HT1080 (cell line): ENCODE data around the gene NKD1. TPM values are rescaled to one million over a fixed set of nuclear protein-coding genes. Genes with fewer than 3 reads are reported as not detected.
A peak's percentile ranks its signal among the peaks of the same experiment; 100 is the strongest.

Experiments used
- DNase-seq: peaks from one replicate; pipeline ENCODE4 v3.0.0-alpha.2; 2015; ENCODE audit warnings: low read depth
- total RNA-seq: library from RNA; depleted of rRNA; stranded (reverse); fragments of >200 nt; shearing (Covaris generic); gene quantifications from 2 replicates; pipeline ENCODE4 v1.2.3, GENCODE V29; 2014

NKD1 gene
- total RNA-seq, 1 experiment from 2014 or later = 0.10 TPM

DNA sequence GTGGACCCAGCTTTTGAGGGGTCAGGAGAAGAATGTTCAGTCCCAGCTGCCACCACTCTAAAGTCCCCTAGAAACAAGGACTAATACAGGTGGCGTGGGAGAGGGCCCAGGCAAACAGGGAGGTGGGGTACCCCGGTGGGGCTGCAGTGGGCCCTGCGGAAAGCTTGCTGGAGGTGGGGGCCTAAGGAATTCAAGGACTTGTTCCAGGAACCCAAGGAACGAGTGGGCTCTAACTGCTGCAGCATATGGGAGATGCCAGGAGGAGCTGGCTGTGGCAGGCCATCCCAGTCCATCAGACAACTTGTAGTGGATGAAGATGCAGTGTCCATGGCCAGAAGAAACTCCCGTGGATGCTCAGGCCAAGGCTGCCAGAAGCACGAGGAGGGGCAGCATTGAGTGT, 122.3 kb downstream of the NKD1 start:
- DNase-seq = no peak

DNA sequence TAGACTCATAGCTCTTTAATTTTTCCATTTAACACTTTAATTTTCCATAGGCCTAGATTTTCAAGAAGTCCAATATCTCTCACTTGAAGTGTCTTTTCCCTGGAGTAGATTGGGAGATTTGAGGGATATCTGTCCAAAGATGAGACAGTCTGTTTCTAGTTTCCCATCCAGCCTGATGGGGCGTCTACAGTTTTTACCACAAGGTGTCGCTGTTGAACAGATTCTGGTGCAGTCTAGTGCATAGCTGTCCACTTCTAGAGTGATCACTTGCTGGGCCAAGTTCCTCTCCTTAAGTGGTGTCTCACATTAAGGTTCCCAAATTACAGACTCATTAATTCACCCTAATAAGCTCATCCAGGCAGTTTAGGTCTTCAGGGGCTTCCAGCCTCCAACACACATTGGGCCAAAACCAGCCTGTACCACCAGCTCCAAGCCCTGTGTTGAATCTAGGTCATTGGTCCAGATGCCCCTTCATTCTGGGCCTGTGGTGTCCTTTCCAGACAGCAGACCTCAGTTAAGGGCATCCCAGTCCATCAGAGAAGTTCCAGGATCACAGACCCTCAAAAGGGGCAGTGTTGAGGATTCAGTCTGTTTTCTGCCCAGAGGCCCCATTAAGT, 123.6 kb downstream of the NKD1 start:
- peak; percentile 35 for DNase-seq

DNA sequence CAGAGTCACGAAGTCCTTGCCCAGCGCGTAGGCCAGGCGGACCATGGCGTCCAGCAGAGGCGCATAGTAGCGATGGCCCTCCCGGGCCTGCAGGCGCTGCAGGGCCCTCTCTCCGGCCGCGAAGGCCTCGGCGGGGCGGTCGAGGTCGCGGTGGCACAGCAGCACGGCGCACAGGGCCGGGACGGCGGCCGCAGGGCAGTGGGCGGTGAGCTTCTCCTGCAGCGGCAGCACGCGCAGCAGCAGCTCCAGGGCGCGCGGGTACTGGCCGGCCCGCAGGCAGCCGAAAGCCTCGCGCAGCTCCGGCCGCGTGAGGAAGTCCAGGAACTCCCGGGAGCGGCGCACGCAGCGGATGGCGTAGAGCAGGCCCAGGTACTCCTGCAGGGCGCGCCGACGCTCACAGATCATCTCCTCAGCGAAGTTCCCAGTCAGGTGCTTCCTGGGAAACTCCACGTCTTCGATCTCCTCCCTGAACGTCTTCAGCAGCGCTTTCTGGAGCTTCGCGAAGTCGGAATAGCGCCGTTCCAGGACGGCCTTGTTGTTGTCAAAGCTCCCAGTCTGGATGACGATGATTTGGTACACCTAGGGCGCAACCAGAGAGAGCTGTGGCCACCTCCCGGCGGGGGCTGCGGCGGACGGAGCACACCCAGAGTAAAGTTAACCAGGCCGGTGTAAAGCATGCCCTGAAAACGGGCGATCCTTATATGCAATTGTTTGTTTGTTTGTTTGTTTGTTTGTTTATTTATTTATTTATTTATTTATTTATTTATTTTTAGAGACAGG, 125.5 kb downstream of the NKD1 start:
- no peak for DNase-seq

DNA sequence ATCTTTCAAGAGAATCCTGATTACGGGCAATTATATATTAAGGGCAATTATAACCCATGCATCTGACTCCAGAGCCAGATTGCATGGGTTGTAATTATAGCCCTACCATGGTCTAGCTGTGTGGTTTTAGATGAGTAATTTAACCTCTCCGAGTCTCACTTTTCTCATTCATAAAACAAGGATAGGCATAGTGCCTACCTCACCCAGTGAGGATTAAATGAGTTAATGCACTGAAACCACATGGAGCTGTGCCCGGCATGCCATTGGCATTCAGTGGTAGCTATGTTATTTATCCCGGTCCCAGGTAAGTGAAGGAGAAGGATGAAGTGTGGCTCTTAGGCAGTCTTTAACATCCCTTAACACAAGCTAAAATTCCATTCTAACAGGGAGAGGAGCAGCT, 126.6 kb downstream of the NKD1 start:
- no peak for DNase-seq

DNA sequence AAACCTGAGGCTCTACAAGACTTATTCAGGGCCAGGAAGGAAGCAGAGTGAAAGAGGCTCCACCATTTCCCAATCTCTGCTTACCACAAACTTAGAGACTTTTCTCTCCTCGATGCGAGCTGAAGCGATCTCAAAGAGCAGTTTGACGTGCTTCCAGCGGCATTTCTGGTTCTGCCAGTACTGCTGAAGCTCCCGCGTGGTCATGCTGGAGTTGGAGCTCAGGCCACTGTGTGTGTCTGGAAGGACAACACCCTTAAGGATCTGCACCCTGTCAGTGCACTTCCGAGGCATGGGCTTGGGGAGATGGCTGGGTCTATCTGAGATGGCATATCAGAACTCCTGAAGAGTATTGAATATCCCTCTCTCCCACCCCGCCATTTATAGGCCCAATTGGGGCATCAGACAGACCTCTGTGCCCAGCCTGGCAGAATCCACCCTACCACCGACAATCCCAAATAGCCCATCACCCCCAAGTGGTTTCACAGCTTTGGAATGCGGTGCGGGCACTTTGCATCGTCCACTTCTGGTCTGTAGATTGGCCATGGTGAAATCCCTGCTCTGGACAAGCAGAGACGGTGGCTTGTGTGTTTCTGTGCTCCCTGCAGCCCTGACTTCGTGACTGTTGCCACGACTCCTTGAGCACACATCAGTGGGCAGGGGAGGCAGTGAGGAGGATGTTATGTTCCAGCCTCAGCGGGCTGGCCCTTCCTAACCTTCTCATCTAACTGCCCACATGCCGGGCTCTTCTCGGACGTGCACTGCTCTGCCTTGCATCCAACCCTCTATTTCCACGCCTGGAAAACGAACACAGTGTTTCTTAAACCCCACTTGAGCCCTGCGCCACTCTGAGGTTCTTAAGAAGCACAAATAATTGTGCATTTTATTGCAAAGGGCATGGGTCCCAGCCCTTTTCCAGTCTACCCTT, 127.8 kb downstream of the NKD1 start:
- DNase-seq = no peak

DNA sequence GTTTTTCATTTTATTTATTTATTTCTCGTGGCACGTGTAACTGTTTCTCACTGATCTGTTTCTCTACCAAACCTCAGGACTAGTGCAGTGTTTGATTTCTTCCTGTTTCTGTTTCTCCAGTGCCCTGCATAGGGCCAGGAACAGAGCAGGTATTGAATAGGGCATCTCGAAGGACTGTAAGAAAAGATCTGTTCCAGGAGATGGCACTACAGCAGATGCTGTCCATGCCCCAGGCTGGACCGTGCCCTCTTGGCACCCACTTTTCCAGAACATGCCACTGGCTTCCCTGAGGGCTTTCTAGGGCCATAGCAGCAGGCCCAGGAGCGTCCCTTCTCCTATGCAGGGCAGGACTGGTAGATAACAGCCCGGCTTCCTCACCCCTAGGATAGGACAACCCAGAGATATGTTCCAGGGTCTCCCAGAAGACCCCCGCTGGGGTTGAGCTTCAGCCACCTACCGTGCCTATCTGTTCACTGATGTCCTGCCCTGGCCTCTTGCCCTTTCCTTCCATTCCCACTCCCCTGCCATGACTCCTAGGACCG, 128.6 kb downstream of the NKD1 start:
- DNase-seq = no peak

DNA sequence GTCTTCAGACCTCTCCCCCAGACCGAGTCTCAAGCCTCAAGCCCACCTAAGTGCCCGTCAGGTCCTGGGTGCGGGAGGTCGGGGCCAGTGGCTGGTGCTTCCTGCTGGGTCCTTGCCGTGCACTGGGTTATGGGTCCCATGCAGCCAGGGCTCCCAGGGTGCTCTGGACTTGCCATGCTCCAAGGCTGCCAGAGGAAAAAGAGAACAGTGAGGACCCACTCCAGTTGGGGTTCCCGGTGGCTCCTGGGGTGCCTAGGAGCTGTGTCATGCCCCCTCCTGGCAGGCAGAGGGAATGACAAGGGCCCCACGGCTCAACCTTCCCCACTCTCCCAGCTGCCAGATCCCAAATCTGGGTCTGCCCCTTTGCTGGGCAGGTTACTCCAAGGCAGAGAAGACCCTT, 129.2 kb downstream of the NKD1 start:
- no peak for DNase-seq

DNA sequence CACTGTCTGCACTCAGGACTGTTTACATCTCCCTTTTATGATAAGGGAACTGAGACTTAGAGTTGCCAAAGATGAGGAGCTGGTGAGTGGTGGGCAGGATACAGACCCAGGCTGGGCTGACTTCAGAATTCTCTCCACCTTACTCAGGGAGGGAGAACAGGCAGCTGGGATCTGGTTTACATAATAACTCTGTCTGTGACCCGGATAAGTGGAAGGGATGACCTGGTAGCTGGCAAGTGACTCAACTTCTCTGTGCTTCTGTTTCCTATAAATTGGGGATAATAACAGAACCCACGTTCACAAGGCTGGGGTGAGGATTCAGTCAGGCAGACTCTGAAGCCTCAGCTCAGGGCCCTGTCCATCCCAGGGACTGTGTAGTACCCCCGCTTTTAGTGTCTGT, 130.3 kb downstream of the NKD1 start:
- DNase-seq = no peak

DNA sequence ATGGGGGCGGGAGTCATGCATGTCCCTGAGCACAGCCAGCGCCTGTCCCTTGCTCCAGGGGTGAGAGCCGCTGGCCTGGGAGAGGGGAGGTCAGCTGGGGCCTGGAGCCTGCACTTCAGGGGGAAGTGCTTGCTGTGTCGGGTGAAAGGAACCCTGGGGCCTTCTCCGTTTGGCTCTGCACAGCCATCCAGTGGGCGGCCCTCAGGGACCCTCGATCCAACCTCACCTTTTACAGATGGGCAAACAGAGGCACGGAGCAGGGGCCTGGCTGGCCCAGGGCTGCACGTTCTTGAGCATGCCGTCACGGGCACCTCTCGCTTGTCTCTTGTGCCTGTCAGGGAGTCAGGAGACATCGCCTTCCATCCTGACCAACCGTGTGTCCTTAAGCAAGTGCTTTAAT, 131.1 kb downstream of the NKD1 start:
- DNase-seq = no peak

DNA sequence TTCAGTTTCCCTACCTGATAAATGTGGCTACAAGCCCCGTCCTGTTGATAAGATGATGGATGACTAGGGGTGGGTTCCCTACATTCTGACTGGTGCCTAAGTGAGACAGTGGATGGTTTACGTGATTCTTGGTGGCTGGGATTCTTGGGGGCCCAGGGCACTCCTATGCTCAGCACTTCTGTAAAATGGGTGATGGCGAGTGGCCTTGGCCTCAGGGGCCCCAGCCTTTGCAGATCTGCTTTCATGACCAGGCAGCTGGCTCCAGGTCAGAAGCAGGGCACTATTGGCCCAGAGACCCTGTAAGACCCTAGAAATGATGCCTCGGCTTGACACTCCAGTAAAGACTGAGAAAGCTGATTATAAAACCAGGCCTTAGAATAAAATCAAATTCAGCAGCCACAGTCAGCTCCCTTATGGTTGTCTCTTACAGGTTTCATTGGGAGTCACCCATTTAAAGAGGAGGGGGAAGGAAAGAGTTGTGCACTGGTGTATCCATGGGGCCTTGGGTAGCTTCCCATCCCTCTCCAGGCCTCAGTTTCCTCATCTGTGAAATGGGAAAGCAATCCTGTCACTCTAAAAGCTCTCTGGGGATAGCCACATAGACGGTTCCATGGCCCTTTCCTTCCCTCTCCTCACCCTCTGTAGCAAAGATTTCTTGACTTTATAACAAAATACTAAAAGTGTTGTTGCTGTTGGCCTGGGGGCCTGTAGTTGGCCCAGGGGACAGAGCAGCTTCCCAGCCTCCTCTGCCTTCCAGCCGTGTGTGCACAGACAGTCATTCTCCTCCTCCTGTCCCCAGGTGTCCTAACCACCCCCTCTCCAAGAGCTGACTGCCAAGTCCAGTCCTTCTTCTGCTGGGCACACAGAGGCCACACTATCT, 131.7 kb downstream of the NKD1 start:
- no peak for DNase-seq

DNA sequence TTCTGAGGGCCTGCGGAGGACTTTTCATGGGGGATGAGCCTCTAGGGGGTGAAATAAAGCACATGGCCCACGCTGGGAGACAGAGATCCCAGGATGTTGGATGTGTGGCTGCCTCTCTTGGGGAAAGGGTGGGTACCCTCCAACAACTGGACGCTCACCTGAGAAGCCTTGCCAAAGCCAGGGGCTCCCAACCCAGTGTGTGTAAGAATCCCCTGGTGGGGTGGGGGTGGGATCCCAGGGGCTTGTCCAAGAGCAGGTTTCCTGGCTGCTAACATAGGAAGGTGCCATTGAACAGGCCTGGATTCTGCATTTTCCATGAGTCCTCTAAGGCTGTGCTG, 132.3 kb downstream of the NKD1 start:
- no peak for DNase-seq

DNA sequence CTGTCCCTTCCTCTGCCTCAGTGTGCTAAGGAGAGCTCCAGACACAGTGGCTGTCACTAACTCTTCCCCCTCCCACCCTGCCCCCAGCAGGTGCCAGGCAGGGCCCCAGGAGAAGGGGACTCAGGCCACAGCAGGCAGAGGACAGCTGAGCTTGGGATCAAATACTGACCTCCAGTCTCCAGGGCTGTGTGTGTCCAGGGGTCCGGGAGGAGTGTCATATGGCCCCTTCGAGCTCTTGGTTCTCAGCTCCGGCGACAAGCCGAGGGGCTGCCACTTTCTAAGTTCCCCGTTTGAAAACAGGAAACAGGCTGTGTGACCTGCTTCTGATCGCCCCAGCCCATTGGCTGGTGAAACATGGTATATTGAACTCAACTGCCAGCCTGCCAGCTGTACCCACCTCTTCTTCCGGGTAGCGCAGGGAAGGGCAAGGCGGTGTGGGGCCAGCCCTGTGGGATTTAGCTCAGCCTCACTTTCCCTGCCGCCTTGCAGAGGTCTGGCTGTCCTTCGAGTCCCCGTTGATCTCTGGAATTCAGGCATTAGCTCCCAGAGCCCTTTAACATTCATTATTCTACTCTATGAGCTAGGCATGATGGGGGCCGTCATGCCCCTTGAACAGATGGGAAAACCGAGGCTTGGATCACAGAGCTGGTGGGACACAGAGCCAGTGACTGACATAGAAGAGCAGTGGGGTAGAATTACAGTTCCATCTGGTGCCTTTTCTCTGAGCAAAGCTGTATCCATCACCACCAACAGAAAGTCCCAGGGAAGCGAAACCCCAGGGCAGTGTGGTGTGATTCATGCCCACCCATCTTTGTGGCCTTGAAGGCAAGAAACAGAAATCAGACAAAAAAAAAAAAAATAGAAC, 133.1 kb downstream of the NKD1 start, which contains the start of gene SNX20:
Gene SNX20 (minus strand): TSS at position 292 of the 865 bp plus-strand sequence. CDS start 3,786 bp downstream, outside the sequence.
- no peak for DNase-seq

DNA sequence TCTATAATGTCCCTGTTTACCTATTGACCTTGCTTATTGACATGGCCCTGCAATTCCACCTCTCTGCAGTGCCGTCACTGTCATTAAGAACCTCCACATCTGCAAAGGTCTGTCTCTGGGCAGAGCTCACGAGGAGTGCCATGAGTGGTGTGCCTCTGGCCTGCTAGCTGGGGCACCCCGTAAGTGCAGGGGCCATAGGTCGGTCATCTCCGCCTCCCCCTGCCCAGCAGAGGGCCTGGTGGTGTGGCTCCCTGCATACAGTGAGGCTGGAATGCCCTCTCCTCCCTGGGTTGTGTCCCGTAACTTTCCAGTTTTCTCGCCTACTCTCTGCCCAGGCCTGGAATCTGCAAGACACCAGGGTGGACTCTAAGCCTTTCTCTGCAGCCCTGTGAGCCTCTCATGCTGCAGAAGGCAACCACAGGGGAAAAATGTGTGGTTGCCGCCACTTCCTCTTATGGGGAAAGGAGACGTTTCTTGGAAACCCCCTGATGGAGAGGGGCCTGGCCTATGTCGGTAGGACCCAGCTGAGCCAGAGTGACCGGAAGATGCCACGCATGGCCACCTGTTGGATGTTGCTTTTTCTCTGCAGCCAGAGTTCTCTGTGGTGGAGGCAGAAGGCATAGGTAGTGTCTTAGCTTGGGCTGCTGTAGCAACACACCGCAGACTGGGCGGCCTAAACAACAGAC, 135.6 kb downstream of the NKD1 start:
- no peak for DNase-seq

DNA sequence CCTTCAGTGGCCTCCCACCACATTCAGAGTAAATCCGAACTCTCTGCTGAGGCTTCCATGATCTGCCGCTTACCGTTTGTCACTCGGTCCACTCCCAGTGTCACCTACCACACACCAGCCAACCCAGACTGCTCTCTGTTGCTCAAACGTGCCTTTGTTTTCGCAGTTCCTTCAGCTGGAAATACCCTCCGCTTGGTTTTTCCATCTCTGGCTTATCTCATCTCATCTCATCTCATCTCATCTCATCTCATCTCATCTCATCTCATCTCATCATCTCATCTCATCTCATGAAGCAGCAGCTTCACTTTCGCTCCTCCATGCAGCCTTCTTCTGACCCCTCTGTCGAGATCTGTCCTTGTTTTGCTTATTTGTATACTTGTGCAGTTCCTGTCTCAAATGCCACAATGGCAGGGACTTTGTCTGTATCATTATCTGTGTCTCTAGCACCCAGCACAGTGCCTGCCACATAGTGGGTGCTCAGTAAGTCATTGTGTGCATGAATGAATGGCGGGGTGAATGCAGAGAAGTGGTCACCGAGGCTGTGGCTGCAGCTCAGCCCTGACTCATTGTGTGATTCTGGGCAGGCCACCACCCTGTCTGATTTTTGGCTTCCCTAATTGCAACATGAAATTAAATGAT, 136.7 kb downstream of the NKD1 start:
- no peak for DNase-seq

DNA sequence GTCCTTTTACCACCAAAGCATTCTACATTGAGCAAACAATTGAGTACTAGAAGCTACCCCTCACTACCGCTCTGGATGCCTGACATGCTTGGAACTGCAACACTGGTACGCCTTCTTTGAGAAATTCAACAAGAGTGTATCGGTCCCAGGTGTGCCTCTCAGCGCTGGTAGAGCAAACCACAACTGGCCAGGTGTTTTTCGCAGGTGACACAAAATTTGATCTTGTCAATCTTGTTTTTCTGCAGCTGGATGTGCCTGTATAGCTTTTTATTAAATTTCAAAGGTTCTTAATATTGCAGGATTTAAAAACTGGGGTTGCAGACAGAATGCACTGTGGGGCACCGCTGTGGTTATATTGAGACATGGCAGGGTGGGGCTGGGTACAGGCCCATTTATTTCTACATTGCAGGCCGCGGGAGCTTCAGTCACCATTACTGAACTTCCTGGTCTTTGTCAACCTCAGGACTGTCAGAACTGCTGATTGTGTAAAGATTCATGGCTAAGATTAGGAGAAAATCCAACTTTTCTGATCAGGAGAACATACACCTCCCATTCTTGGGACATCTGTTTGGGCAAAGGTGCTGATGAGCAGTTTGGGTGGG, 137.4 kb downstream of the NKD1 start:
- no peak for DNase-seq

DNA sequence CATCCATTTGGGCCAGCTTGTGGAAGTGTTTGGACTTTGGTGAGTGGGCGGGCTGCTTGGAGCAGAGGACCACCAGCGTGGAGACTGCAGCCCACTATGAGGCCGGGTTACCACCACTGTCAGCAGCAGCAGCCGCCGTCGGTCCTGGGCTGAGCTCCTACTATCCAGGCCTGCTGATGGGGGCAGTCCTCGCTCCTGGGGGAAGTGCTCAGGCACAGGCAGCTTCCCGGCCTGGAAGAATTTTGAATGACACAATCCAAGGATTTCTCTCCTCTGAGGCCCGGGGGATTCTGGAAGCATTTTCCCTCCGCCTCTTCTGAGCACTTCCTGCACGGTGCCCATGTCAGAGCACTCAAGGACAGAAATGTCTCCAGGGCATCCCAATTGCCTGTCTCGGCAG, 139.9 kb downstream of the NKD1 start:
- no peak for DNase-seq

DNA sequence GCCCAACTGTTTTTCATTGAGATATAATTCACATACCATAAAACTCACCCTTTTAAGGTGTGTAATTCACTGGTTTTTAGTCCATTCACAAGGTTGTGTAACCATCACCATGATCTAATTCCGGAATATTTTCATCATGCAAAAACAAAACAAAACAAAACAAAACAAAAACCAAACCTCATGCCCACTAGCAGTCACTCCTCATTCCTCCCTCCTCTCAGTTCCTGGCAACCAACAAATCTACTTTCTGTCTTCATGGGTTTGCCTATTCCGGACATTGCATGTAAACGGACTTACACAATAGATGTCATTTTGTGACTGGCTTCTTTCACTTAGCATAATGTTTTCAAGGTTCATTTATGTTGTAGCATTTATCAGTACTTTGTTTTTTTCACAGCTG, 140.7 kb downstream of the NKD1 start:
- DNase-seq = no peak

DNA sequence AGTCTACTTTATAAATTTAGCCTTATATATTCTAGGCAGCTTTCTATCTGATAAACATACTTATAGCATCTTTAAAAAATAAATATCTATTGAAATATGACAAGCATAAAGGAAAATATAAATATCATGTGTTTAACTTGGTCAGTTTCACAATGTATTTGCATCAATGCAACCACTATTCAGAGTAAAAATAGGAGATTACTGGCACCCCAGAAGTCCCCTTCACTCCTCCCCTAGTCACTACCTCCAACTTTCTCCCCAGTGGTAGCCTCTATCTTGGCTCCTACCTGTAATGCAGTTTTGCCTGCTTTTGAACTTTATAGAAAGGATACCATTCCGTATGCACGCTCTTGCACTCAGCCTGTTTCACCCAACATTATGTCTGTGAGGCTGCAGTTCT, 142.0 kb downstream of the NKD1 start:
- no peak for DNase-seq
